ENCODE measurements around the gene MYO7B. TPM values are rescaled to one million over a fixed set of nuclear protein-coding genes. Genes with fewer than 3 reads are reported as not detected.
A peak's percentile ranks its signal among the peaks of the same experiment; 100 is the strongest.

Gene MYO7B
- total and polyA plus RNA-seq, 5 donors from 2014 or later, result 0.12 TPM; not detected in 4

DNA sequence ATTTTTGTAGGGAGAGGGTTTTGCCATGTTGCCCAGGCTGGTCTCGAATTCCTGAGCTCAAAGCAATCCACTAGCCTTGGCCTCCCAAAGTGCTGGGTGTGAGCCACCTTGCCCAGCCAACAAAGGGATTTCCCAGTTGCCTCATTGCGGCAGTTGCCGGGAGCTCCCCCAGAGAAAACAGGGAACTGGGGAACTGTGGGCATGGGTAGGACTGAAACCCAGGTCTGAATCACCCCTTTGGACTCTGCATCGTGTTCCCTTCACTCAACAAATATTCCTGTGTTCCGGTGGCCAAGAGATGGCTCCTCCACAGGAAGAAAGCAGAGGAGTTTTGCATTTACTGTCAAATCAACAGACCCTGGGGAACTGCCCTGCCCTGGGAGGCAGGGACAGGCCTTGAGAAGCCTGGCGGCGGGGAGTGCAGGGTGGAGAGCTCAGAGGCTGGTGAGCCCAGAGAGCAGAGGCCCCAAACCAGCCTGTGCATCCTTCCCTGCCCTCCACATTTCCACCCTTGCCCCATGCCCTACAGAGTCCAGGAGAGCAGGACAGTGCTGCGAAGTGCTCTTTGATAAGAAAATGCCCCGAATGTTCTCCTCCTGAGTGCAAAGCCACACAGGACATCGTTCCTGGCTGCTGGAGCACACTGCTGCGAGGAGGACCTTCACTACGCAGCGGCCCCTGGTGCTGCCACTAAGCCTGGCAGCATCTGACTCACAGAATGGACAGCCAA, 24.9 kb downstream of the MYO7B start:
- H3K4me1 Mint-ChIP-seq, result peaks cover 0 to 8% (median 3%) of the 10 kb centered on the region in 4 donors
- DNase-seq (no peak), ATAC-seq (ENCODE audit: low read depth in 2 of 2) (no peak)
- no peak overlapping the region for H3K27ac Mint-ChIP-seq
- Histone ChIP-seq H3K27ac (ENCODE audit: insufficient read depth, low read length, poor library complexity, severe bottlenecking) (no peak overlapping the region), H3K36me3 (ENCODE audit: control insufficient read depth, insufficient read depth, low read length) (no peaks in the 10 kb centered on the region), H3K4me3 (ENCODE audit: low read depth, low read length) (no peak overlapping the region), H3K9me3 (ENCODE audit: control insufficient read depth in 2 of 2, low read length in 2 of 2) (no peaks in the 10 kb centered on the region), H3K27me3 (ENCODE audit: control insufficient read depth, insufficient read depth, low read length) (peaks cover 9% of the 10 kb centered on the region), H3K4me1 (ENCODE audit: control insufficient read depth, insufficient read depth, low read length, poor library complexity, severe bottlenecking) (no peaks in the 10 kb centered on the region)
- no peak overlapping the region for H3K4me3 Mint-ChIP-seq
- peaks cover 53% of the 10 kb centered on the region for H3K27me3 Mint-ChIP-seq
- H3K36me3 Mint-ChIP-seq, result no peaks in the 10 kb centered on the region
- peaks cover 0 to 15% (median 9%) of the 10 kb centered on the region in 7 donors for H3K9me3 Mint-ChIP-seq

DNA sequence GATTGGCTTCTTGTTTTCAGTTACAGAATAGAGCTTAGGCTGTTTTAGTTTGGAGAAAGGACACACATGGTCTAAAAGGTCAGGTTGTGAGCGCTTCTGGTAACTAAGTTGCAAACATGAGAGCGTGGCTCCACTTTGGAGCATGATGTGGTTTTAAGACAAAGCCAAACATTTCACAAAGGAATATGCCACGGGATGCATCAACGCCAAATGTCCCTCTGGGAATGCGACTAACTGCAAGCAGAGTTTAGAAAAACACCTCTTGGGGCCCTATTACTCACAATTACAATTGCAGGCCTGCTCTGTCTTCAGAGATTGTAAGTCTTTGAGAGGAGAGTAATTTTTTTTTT, 25.4 kb downstream of the MYO7B start:
- ATAC-seq (ENCODE audit: low read depth in 2 of 2) (no peak), DNase-seq (no peak)
- Mint-ChIP-seq H3K36me3 (no peaks in the 10 kb centered on the region), H3K27ac (no peak overlapping the region), H3K9me3 (peaks cover 0 to 14% (median 9%) of the 10 kb centered on the region in 7 donors), H3K4me1 (peaks cover 0 to 7% (median 2%) of the 10 kb centered on the region in 4 donors), H3K27me3 (peaks cover 48% of the 10 kb centered on the region), H3K4me3 (no peak overlapping the region)
- Histone ChIP-seq H3K9me3 (ENCODE audit: control insufficient read depth in 2 of 2, low read length in 2 of 2) (no peaks in the 10 kb centered on the region), H3K27me3 (ENCODE audit: control insufficient read depth, insufficient read depth, low read length) (peaks cover 9% of the 10 kb centered on the region), H3K36me3 (ENCODE audit: control insufficient read depth, insufficient read depth, low read length) (no peaks in the 10 kb centered on the region), H3K27ac (ENCODE audit: insufficient read depth, low read length, poor library complexity, severe bottlenecking) (no peak overlapping the region), H3K4me1 (ENCODE audit: control insufficient read depth, insufficient read depth, low read length, poor library complexity, severe bottlenecking) (no peaks in the 10 kb centered on the region), H3K4me3 (ENCODE audit: low read depth, low read length) (no peak overlapping the region)

DNA sequence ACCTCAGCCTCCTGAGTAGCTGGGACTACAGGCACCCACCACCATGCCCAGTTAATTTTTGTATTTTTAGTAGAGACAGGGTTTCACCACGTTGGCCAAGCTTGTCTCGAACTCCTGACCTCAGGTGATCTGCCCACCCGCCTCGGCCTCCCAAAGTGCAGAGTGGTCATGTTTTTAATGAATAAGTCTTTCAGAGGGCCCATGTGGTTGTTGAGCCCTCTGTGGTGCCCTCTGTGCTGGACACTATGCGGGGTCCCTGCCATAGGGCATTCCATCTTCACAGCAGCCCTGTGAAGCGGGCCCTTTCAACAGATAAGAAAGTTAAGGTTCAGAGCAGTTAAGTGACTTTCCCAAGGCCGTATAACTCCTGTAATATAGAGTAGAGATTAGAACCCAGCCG, 25.9 kb downstream of the MYO7B start:
- Histone ChIP-seq H3K27me3 (ENCODE audit: control insufficient read depth, insufficient read depth, low read length) (peaks cover 9% of the 10 kb centered on the region), H3K4me1 (ENCODE audit: control insufficient read depth, insufficient read depth, low read length, poor library complexity, severe bottlenecking) (no peaks in the 10 kb centered on the region), H3K27ac (ENCODE audit: insufficient read depth, low read length, poor library complexity, severe bottlenecking) (no peak overlapping the region), H3K36me3 (ENCODE audit: control insufficient read depth, insufficient read depth, low read length) (no peaks in the 10 kb centered on the region), H3K4me3 (ENCODE audit: low read depth, low read length) (no peak overlapping the region), H3K9me3 (ENCODE audit: control insufficient read depth in 2 of 2, low read length in 2 of 2) (no peaks in the 10 kb centered on the region)
- no peak overlapping the region for H3K4me3 Mint-ChIP-seq
- ATAC-seq (ENCODE audit: low read depth in 2 of 2) (no peak), DNase-seq (no peak)
- H3K27ac Mint-ChIP-seq, result no peak overlapping the region
- H3K36me3 Mint-ChIP-seq, result no peaks in the 10 kb centered on the region
- H3K27me3 Mint-ChIP-seq, result peaks cover 43% of the 10 kb centered on the region
- peaks cover 0 to 14% (median 9%) of the 10 kb centered on the region in 7 donors for H3K9me3 Mint-ChIP-seq
- peaks cover 0 to 7% (median 2%) of the 10 kb centered on the region in 4 donors for H3K4me1 Mint-ChIP-seq

DNA sequence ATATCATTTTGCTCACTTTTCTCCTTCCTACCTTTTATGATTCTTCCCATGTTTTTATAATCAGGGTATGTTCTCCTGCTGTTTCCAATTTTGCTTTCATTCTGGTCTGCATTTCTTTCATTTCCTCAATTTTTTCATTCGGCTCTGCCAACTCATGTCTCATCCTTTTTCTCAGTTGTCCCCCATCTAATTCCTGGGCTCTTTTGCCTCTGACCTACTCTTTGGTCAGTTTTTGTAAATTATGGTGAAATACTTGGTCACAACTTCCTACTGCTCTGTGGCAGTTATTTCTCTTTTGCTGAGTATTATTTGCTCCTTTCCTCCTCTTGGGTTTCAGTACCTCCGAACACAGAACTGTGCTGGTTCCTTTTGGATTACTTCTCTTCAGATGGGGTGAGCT, 27.5 kb downstream of the MYO7B start:
- Histone ChIP-seq H3K36me3 (ENCODE audit: control insufficient read depth, insufficient read depth, low read length) (no peaks in the 10 kb centered on the region), H3K27ac (ENCODE audit: insufficient read depth, low read length, poor library complexity, severe bottlenecking) (no peak overlapping the region), H3K4me3 (ENCODE audit: low read depth, low read length) (no peak overlapping the region), H3K27me3 (ENCODE audit: control insufficient read depth, insufficient read depth, low read length) (peaks cover 6% of the 10 kb centered on the region), H3K9me3 (ENCODE audit: control insufficient read depth in 2 of 2, low read length in 2 of 2) (no peaks in the 10 kb centered on the region), H3K4me1 (ENCODE audit: control insufficient read depth, insufficient read depth, low read length, poor library complexity, severe bottlenecking) (no peaks in the 10 kb centered on the region)
- peaks cover 29% of the 10 kb centered on the region for H3K27me3 Mint-ChIP-seq
- peaks cover 0 to 6% (median 0%) of the 10 kb centered on the region in 7 donors for H3K9me3 Mint-ChIP-seq
- H3K27ac Mint-ChIP-seq, result no peak overlapping the region
- no peak overlapping the region for H3K4me3 Mint-ChIP-seq
- ATAC-seq (ENCODE audit: low read depth in 2 of 2) (no peak), DNase-seq (no peak)
- H3K4me1 Mint-ChIP-seq, result peaks cover 0 to 7% (median 2%) of the 10 kb centered on the region in 4 donors
- H3K36me3 Mint-ChIP-seq, result no peaks in the 10 kb centered on the region

DNA sequence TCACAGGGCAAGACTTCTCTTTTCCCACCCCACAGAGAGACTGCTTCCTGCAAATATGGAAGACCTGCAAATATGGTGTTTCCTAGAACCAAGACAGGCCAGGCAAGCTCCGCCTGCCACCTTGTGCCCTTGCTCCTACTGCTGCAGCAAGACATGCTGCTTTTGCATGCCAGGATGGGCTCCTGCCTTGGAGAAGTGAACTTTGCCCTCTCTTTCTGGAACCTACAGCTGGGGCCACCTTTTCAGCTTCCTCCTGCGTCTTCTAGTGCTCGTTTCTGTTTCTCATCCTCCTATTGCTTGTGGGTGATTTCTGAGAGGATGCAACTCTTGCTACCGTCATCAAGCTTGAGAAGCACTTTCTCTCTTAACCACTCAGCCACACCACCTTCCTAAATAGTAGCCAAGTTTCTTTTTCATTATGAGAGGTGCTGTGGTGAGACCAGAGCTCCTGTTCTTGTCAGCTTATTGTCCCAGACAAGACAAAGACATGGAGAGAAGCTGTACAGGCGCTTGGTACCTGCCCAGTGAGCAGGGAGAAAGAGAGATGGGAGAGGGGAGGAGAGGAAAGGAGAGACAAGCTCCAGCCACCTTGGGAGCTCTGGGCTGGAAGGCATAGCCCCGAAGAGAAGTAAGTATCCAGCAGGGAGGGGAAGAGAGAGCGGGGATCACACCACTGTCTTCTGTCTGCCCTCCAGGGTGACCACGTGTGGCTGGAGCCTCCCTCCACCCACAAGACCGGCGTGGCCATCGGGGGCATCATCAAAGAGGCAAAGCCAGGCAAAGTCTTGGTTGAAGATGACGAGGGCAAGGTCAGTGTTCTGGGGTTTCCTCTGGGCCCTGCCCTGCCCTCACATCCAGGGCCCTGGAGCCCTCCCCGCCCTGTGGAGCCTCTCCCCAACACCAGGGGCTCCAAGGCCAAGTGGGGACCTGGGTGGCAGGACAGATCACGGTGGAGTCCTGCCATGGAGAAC, 28.3 kb downstream of the MYO7B start:
- Histone ChIP-seq H3K4me1 (ENCODE audit: control insufficient read depth, insufficient read depth, low read length, poor library complexity, severe bottlenecking) (no peaks in the 10 kb centered on the region), H3K9me3 (ENCODE audit: control insufficient read depth in 2 of 2, low read length in 2 of 2) (no peaks in the 10 kb centered on the region), H3K4me3 (ENCODE audit: low read depth, low read length) (no peak overlapping the region), H3K27ac (ENCODE audit: insufficient read depth, low read length, poor library complexity, severe bottlenecking) (no peak overlapping the region), H3K27me3 (ENCODE audit: control insufficient read depth, insufficient read depth, low read length) (peaks cover 5% of the 10 kb centered on the region), H3K36me3 (ENCODE audit: control insufficient read depth, insufficient read depth, low read length) (no peaks in the 10 kb centered on the region)
- peak in 1 of 3 donors; percentile 74 for DNase-seq
- peak in 1 of 2 donors; percentile 25 for ATAC-seq (ENCODE audit: low read depth in 2 of 2)
- Mint-ChIP-seq H3K4me3 (no peak overlapping the region), H3K27ac (peak overlapping the region in 1 of 3 donors; percentile 93), H3K36me3 (no peaks in the 10 kb centered on the region), H3K4me1 (peaks cover 0 to 7% (median 2%) of the 10 kb centered on the region in 4 donors), H3K9me3 (peaks cover 0 to 4% (median 0%) of the 10 kb centered on the region in 7 donors), H3K27me3 (peaks cover 28% of the 10 kb centered on the region)

DNA sequence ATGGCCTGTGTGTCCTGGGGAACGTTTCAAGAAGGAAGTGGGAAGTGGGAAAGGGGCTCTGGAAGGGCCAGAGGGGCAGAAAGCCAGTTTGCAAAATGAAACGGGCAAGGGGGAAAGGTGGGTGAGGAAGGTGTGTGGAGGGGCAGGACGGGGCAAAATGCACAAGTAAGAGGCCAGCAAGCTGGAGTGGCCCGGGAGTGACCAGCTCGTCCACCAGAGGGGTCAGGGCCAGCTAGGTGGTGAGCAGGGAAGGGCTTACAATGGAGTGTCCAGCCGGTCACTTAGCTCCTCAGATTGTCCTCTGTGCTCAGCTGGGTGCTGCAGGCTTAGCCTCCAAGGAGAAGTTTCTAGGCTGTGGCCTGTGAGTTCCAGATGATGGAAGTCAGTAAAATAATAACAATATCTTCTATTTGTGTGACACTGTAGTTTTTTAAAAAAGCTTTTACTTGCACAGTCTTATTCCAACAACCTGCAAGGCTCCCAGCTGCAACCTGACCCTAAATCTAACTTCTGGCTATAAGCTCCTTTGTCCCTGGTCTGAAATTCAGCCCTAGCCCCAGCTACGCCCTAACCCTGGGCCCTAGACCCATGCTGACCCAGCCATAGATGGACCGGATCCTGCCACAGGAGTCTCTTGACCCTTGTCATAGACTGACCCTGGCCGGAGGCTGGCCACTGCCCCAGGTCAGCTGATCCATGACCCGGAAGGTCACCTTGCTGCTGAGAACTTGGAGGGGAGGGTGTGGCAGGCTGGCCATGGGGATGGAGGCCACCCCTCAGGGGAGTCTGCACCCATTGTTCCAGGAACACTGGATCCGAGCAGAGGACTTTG, 29.2 kb downstream of the MYO7B start:
- Mint-ChIP-seq H3K36me3 (no peaks in the 10 kb centered on the region), H3K27ac (no peak overlapping the region), H3K27me3 (peaks cover 24% of the 10 kb centered on the region), H3K9me3 (peaks cover 0 to 2% (median 0%) of the 10 kb centered on the region in 7 donors), H3K4me1 (peaks cover 0 to 7% (median 2%) of the 10 kb centered on the region in 4 donors), H3K4me3 (no peak overlapping the region)
- ATAC-seq (ENCODE audit: low read depth in 2 of 2) (no peak), DNase-seq (no peak)
- H3K4me1 ChIP-seq (ENCODE audit: control insufficient read depth, insufficient read depth, low read length, poor library complexity, severe bottlenecking), result no peaks in the 10 kb centered on the region
- no peaks in the 10 kb centered on the region for H3K9me3 ChIP-seq (ENCODE audit: control insufficient read depth in 2 of 2, low read length in 2 of 2)
- H3K27ac ChIP-seq (ENCODE audit: insufficient read depth, low read length, poor library complexity, severe bottlenecking), result no peak overlapping the region
- no peaks in the 10 kb centered on the region for H3K36me3 ChIP-seq (ENCODE audit: control insufficient read depth, insufficient read depth, low read length)
- no peaks in the 10 kb centered on the region for H3K27me3 ChIP-seq (ENCODE audit: control insufficient read depth, insufficient read depth, low read length)
- H3K4me3 ChIP-seq (ENCODE audit: low read depth, low read length), result no peak overlapping the region
